ENCODE data around the gene RNF20. TPM values are rescaled to one million over a fixed set of nuclear protein-coding genes. Genes with fewer than 3 reads are reported as not detected.

Gene RNF20
- total RNA-seq, 2 donors from 2014 or later = 24.7 to 31.0 TPM

DNA sequence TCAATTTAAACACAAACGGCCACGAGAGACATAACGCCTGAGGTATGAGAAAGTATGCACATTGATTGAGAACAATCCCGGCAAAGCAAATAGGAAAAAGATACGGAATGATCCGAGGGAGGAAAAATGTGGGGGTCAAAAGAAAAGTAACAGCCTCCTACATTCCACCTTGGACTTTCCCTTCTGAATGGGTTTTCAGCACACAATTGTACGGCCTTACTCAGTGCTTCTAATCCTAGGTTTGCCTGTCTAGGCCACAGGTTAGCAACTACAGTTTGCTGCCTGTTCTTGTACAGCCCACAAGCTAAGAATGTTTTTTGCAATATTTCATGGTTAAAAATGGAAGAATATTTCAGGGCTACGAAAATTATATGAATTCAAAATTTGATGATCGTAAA, 46.2 kb upstream of the RNF20 start:
- no peak for ATAC-seq (ENCODE audit: insufficient number of reproducible peaks, low FRiP score, low read depth)
- no peak for DNase-seq (ENCODE audit: low spot score)
- Histone ChIP-seq H3K36me3 (no peaks in the 10 kb centered on the region), H3K9me3 (peaks cover 5% of the 10 kb centered on the region), H3K4me3 (peak overlapping the region; percentile 92), H3K27me3 (replicated peaks; ENCODE audit: insufficient read depth) (no peaks in the 10 kb centered on the region), H3K4me1 (ENCODE audit: control insufficient read depth in 1 of 2, low read depth in 2 of 2) (peaks cover 4 to 31% of the 10 kb centered on the region in 2 donors), H3K27ac (peak overlapping the region; percentile 90 to 97)
- TF ChIP-seq, protein P1, sequence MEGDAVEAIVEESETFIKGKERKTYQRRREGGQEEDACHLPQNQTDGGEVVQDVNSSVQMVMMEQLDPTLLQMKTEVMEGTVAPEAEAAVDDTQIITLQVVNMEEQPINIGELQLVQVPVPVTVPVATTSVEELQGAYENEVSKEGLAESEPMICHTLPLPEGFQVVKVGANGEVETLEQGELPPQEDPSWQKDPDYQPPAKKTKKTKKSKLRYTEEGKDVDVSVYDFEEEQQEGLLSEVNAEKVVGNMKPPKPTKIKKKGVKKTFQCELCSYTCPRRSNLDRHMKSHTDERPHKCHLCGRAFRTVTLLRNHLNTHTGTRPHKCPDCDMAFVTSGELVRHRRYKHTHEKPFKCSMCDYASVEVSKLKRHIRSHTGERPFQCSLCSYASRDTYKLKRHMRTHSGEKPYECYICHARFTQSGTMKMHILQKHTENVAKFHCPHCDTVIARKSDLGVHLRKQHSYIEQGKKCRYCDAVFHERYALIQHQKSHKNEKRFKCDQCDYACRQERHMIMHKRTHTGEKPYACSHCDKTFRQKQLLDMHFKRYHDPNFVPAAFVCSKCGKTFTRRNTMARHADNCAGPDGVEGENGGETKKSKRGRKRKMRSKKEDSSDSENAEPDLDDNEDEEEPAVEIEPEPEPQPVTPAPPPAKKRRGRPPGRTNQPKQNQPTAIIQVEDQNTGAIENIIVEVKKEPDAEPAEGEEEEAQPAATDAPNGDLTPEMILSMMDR (IDR thresholded peaks at IDR 0.05) = no peak

DNA sequence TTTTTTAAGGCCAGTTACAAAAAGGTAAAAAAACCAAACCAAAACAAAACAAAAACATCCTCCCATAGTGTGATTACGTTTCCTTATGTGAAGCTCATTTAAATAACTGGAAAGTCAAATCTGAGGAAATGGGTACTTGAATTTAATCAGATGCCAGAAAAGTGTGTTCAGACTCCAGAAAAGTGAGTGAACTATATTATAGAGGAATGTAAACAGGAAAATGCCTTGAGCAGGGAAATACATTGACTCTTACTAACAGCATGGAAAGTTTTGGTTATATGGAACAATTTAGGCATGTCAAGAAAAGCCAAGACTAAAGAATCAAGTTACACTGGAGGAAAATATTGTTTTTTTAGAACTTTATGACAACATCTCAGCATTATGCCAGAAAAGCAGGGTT, 37.8 kb upstream of the RNF20 start:
- H3K27me3 ChIP-seq (replicated peaks; ENCODE audit: insufficient read depth) = no peaks in the 10 kb centered on the region
- peaks cover 8% of the 10 kb centered on the region for H3K9me3 ChIP-seq
- H3K36me3 ChIP-seq = no peaks in the 10 kb centered on the region
- DNase-seq (ENCODE audit: low spot score) = no peak
- TF ChIP-seq, protein P1 (IDR thresholded peaks at IDR 0.05) = no peak
- peaks cover 6 to 18% of the 10 kb centered on the region in 2 donors for H3K4me1 ChIP-seq (ENCODE audit: control insufficient read depth in 1 of 2, low read depth in 2 of 2)
- ATAC-seq (ENCODE audit: insufficient number of reproducible peaks, low FRiP score, low read depth) = no peak
- peak overlapping the region; percentile 17 to 20 for H3K27ac ChIP-seq
- H3K4me3 ChIP-seq = no peak overlapping the region

DNA sequence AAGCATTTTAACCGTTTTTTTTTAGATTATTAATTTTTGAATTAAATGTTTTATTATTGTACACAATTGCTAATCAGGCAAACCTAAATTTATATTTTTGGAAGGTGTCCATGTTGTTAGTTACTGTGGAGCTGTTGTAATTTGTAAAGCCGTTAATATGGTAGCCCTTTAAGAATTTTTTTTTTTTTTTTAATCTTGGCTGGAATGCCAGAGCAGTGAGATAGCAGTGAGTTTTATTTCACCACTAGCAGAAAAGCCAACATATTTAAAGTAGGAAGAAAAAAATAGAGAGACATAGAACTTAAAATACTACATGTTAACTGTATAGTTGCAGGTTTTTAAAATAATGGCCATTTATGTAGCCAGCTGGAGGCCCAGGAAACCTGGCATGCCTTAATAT, 35.3 kb upstream of the RNF20 start:
- Histone ChIP-seq H3K4me1 (ENCODE audit: control insufficient read depth in 1 of 2, low read depth in 2 of 2) (peaks cover 6 to 18% of the 10 kb centered on the region in 2 donors), H3K27me3 (replicated peaks; ENCODE audit: insufficient read depth) (no peaks in the 10 kb centered on the region), H3K4me3 (no peak overlapping the region), H3K9me3 (no peaks in the 10 kb centered on the region), H3K27ac (no peak overlapping the region), H3K36me3 (no peaks in the 10 kb centered on the region)
- no peak for ATAC-seq (ENCODE audit: insufficient number of reproducible peaks, low FRiP score, low read depth)
- no peak for DNase-seq (ENCODE audit: low spot score)
- TF ChIP-seq, protein P1 (IDR thresholded peaks at IDR 0.05) = no peak

DNA sequence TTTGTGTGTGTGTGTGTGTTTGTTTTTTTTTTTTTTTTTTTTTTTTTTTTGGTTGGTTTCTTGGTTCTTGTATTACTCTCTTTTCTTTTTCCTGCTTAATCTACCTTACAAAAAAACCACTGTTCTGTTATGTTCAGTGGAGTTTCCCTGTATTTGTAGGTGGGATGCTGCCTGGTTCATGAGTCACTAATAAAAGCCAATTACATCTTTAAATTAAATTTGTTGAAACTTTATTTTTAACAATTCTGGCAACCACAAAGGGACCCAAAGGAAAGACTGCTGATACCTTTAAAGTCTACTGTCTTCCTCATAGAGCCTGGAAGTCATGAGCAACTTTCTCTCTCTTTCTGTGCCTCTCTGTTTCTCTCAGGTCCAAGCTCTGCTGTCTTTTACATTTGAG, 29.5 kb upstream of the RNF20 start:
- ATAC-seq (ENCODE audit: insufficient number of reproducible peaks, low FRiP score, low read depth) (no peak), DNase-seq (ENCODE audit: low spot score) (no peak)
- no peaks in the 10 kb centered on the region for H3K27me3 ChIP-seq (replicated peaks; ENCODE audit: insufficient read depth)
- no peaks in the 10 kb centered on the region for H3K36me3 ChIP-seq
- H3K4me3 ChIP-seq = no peak overlapping the region
- no peaks in the 10 kb centered on the region for H3K9me3 ChIP-seq
- no peaks in the 10 kb centered on the region for H3K4me1 ChIP-seq (ENCODE audit: control insufficient read depth in 1 of 2, low read depth in 2 of 2)
- TF ChIP-seq, protein P1 (IDR thresholded peaks at IDR 0.05) = no peak
- no peak overlapping the region for H3K27ac ChIP-seq

DNA sequence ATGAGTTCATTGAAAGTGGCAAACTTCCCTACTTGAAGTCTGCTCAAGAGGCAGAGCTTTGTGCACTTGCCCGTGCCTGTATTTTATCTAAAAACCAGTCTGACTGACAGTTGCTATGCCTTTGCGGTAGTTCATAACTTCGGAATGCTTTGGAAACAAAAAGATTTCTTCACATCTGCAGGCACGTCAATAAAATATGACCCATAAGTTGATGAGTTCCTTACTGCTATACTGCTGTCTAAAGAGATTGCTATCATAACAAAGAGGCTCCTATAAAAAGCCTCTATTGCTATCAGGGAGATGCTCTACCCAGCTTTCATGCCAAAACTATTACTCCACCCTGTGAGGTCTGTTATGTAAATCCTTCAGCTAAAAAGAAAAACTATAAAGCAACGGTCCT, 25.4 kb upstream of the RNF20 start:
- DNase-seq (ENCODE audit: low spot score) (no peak), ATAC-seq (ENCODE audit: insufficient number of reproducible peaks, low FRiP score, low read depth) (no peak)
- Histone ChIP-seq H3K9me3 (no peaks in the 10 kb centered on the region), H3K4me3 (no peak overlapping the region), H3K27me3 (replicated peaks; ENCODE audit: insufficient read depth) (no peaks in the 10 kb centered on the region), H3K36me3 (no peaks in the 10 kb centered on the region), H3K27ac (no peak overlapping the region), H3K4me1 (ENCODE audit: control insufficient read depth in 1 of 2, low read depth in 2 of 2) (peaks cover 2 to 8% of the 10 kb centered on the region in 2 donors)
- TF ChIP-seq, protein P1 (IDR thresholded peaks at IDR 0.05) = no peak
